Neural cell (in vitro differentiated cells): ENCODE measurements around the gene DPP10. TPM values are rescaled to one million over a fixed set of nuclear protein-coding genes. Genes with fewer than 3 reads are reported as not detected.

Experiments used
- H2AFZ ChIP-seq: fragments of 200-600, 300-800 bp; sonication (generic), shearing (Covaris generic); 2 replicates; pipeline ENCODE4 v1.6.0; 2014; ENCODE audit warnings: low read depth, mild to moderate bottlenecking, antibody characterized with exemption, low read length, moderate library complexity
- H3F3A ChIP-seq: fragments of 200-600 bp; shearing (Covaris generic); 2 replicates; pipeline ENCODE4 v1.6.1; 2016; ENCODE audit warnings: mild to moderate bottlenecking, moderate library complexity, mixed read lengths, antibody characterized with exemption, low read length; ENCODE audit not compliant: insufficient read depth, poor library complexity, severe bottlenecking
- H3K27ac ChIP-seq: fragments of 200-600, 300-800 bp; sonication (generic), shearing (Covaris generic); 2 replicates; pipeline ENCODE4 v1.5.1; 2014; ENCODE audit warnings: mild to moderate bottlenecking, low read length, moderate library complexity
- H3K27me3 ChIP-seq: fragments of 300-800, 200-600 bp; sonication (generic), shearing (Covaris generic); 2 replicates; pipeline ENCODE4 v1.6.0; 2014; ENCODE audit warnings: mild to moderate bottlenecking, low read depth, low read length, moderate library complexity; ENCODE audit not compliant: insufficient read depth
- H3K36me3 ChIP-seq: fragments of 300-800, 200-600 bp; sonication (generic), shearing (Covaris generic); 2 replicates; pipeline ENCODE4 v1.5.1; 2014; ENCODE audit warnings: mild to moderate bottlenecking, antibody characterized with exemption, low read length, moderate library complexity; ENCODE audit not compliant: insufficient read depth
- H3K4me2 ChIP-seq: fragments of 300-800, 200-600 bp; sonication (generic), shearing (Covaris generic); 2 replicates; pipeline ENCODE4 v1.6.0; 2014; ENCODE audit warnings: mild to moderate bottlenecking, low read length
- H3K4me3 ChIP-seq: fragments of 300-800, 200-600 bp; sonication (generic), shearing (Covaris generic); 2 replicates; pipeline ENCODE4 v1.5.1; 2014; ENCODE audit warnings: mild to moderate bottlenecking, low read length, moderate library complexity
- H3K79me2 ChIP-seq: fragments of 200-600 bp; shearing (Covaris generic); replicated peaks from 2 replicates; pipeline ENCODE4 v1.6.0; 2014; ENCODE audit warnings: mild to moderate bottlenecking, low read length, moderate library complexity; ENCODE audit not compliant: insufficient read depth
- H3K9ac ChIP-seq: fragments of 300-800, 200-600 bp; sonication (generic), shearing (Covaris generic); 2 replicates; pipeline ENCODE4 v1.6.1; 2016; ENCODE audit warnings: mild to moderate bottlenecking, low read length, mixed read lengths
- H3K9me2 ChIP-seq: fragments of 200-600 bp; shearing (Covaris generic); 2 replicates; pipeline ENCODE4 v1.6.1; 2016; ENCODE audit warnings: mild to moderate bottlenecking, low read length, mixed read lengths; ENCODE audit not compliant: insufficient read depth
- H3K9me3 ChIP-seq: fragments of 200-600, 300-800 bp; sonication (generic), shearing (Covaris generic); 2 replicates; pipeline ENCODE4 v1.6.1; 2016; ENCODE audit warnings: mild to moderate bottlenecking, mixed run types, low read length, moderate library complexity, mixed read lengths
- H4K20me1 ChIP-seq: fragments of 200-600 bp; shearing (Covaris generic); 2 replicates; pipeline ENCODE4 v1.6.1; 2016; ENCODE audit warnings: mild to moderate bottlenecking, mixed run types; ENCODE audit not compliant: insufficient read depth
- EP300 ChIP-seq: fragments of 450-650 bp; conservative IDR thresholded peaks from 2 replicates; pipeline ENCODE4 v1.6.1; 2014; ENCODE audit warnings: antibody characterized with exemption, mild to moderate bottlenecking, moderate library complexity; ENCODE audit not compliant: poor library complexity, severe bottlenecking
- EZH2 ChIP-seq: fragments of 200-600, 300-800 bp; shearing (Covaris generic), sonication (generic); IDR thresholded peaks from 2 replicates; pipeline ENCODE4 v1.6.1; 2014; ENCODE audit warnings: antibody characterized with exemption, low read length, borderline replicate concordance, mild to moderate bottlenecking; ENCODE audit not compliant: insufficient read depth, poor library complexity, severe bottlenecking
- MXI1 ChIP-seq: fragments of 450-650 bp; conservative IDR thresholded peaks from 2 replicates; pipeline ENCODE4 v1.6.1; 2014; ENCODE audit warnings: antibody characterized with exemption, mild to moderate bottlenecking; ENCODE audit not compliant: poor library complexity, severe bottlenecking
- POLR2AphosphoS5 ChIP-seq: IDR thresholded peaks from 2 replicates; pipeline ENCODE4 v1.6.1; 2012
- RAD21 ChIP-seq: fragments of 450-650 bp; conservative IDR thresholded peaks from 2 replicates; pipeline ENCODE4 v1.6.1; 2014; ENCODE audit warnings: antibody characterized with exemption, mild to moderate bottlenecking, moderate library complexity
- SMC3 ChIP-seq: fragments of 450-650 bp; conservative IDR thresholded peaks from 2 replicates; pipeline ENCODE4 v1.6.1; 2014; ENCODE audit warnings: antibody characterized with exemption, mild to moderate bottlenecking, moderate library complexity; ENCODE audit not compliant: poor library complexity
- TAF1 ChIP-seq: IDR thresholded peaks from 2 replicates; pipeline ENCODE4 v1.6.1; 2012; ENCODE audit warnings: low read depth
- polyA plus RNA-seq: library from polyadenylated mRNA; depleted of rRNA; stranded (reverse); fragments of >200 nt; gene quantifications from 2 replicates; pipeline ENCODE4 v1.2.3, GENCODE V29; 2014
- TF ChIP-seq, protein P1 (sequence below): fragments of 450-650 bp; IDR thresholded peaks from 2 replicates; pipeline ENCODE4 v1.5.1; 2014; ENCODE audit warnings: antibody characterized with exemption, mild to moderate bottlenecking, moderate library complexity; ENCODE audit not compliant: poor library complexity, severe bottlenecking
- TF ChIP-seq, protein P2 (sequence below): IDR thresholded peaks from 2 replicates; pipeline ENCODE4 v1.6.1; 2012; ENCODE audit warnings: borderline replicate concordance

Gene DPP10
- polyA plus RNA-seq, 1 donor from 2014 or later, result 13.9 TPM

DNA sequence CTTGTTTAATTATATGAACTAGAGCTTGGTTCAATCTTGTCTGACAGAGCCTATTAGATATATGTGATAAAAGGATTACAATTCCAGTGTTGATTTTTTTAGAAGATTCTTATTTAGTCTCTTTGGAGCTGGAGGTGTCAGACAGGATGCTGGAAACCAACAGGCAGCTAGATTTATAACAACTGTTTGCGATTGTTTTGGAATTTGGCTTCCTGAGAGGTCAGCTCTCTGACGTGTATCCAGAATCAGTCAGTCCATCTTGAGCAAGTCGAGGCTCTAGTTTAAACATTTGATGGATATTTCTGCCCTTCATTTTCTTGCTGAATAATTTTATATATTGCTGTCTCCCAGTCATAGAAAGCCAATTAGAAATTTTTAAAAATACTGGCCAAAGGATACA is 1062.9 kb downstream of the DPP10 start:
- TF ChIP-seq, protein P1, sequence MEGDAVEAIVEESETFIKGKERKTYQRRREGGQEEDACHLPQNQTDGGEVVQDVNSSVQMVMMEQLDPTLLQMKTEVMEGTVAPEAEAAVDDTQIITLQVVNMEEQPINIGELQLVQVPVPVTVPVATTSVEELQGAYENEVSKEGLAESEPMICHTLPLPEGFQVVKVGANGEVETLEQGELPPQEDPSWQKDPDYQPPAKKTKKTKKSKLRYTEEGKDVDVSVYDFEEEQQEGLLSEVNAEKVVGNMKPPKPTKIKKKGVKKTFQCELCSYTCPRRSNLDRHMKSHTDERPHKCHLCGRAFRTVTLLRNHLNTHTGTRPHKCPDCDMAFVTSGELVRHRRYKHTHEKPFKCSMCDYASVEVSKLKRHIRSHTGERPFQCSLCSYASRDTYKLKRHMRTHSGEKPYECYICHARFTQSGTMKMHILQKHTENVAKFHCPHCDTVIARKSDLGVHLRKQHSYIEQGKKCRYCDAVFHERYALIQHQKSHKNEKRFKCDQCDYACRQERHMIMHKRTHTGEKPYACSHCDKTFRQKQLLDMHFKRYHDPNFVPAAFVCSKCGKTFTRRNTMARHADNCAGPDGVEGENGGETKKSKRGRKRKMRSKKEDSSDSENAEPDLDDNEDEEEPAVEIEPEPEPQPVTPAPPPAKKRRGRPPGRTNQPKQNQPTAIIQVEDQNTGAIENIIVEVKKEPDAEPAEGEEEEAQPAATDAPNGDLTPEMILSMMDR, result no peak
- TF ChIP-seq EZH2 (no peak), RAD21 (no peak), SMC3 (no peak), MXI1 (no peak), EP300 (no peak), POLR2AphosphoS5 (no peak), TAF1 (no peak)
- TF ChIP-seq, protein P2, sequence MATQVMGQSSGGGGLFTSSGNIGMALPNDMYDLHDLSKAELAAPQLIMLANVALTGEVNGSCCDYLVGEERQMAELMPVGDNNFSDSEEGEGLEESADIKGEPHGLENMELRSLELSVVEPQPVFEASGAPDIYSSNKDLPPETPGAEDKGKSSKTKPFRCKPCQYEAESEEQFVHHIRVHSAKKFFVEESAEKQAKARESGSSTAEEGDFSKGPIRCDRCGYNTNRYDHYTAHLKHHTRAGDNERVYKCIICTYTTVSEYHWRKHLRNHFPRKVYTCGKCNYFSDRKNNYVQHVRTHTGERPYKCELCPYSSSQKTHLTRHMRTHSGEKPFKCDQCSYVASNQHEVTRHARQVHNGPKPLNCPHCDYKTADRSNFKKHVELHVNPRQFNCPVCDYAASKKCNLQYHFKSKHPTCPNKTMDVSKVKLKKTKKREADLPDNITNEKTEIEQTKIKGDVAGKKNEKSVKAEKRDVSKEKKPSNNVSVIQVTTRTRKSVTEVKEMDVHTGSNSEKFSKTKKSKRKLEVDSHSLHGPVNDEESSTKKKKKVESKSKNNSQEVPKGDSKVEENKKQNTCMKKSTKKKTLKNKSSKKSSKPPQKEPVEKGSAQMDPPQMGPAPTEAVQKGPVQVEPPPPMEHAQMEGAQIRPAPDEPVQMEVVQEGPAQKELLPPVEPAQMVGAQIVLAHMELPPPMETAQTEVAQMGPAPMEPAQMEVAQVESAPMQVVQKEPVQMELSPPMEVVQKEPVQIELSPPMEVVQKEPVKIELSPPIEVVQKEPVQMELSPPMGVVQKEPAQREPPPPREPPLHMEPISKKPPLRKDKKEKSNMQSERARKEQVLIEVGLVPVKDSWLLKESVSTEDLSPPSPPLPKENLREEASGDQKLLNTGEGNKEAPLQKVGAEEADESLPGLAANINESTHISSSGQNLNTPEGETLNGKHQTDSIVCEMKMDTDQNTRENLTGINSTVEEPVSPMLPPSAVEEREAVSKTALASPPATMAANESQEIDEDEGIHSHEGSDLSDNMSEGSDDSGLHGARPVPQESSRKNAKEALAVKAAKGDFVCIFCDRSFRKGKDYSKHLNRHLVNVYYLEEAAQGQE, result no peak
- Histone ChIP-seq H4K20me1 (no peaks in the 10 kb centered on the region), H3K4me3 (no peak overlapping the region), H3K27me3 (no peaks in the 10 kb centered on the region), H2AFZ (no peak overlapping the region), H3K36me3 (no peaks in the 10 kb centered on the region), H3K9me3 (no peaks in the 10 kb centered on the region), H3K9ac (no peak overlapping the region), H3K79me2 (no peaks in the 10 kb centered on the region), H3F3A (no peaks in the 10 kb centered on the region), H3K27ac (no peak overlapping the region), H3K9me2 (no peaks in the 10 kb centered on the region), H3K4me2 (no peak overlapping the region)

DNA sequence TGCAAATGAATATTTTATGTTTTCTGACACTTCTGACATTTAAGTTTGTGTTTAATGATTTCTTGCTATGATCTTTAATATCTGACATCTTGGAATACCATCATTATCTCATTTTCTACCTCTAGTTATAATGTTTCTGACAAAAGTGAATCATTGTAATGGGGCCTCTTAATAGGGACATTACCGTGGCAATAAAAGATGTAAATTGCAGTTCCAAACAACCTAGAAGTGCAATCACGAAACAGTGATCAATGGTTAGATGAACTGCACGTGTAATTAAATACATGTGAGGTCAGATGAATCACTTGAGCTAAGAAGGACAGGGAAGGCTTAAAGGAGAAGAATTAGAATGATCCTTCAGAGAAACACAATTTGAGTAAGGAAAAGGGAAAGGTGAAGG is 1078.3 kb downstream of the DPP10 start:
- Histone ChIP-seq H3K27me3 (no peaks in the 10 kb centered on the region), H4K20me1 (no peaks in the 10 kb centered on the region), H3K27ac (no peak overlapping the region), H3K36me3 (no peaks in the 10 kb centered on the region), H3K9me2 (no peaks in the 10 kb centered on the region), H3K9ac (no peak overlapping the region), H2AFZ (no peak overlapping the region), H3K79me2 (no peaks in the 10 kb centered on the region), H3K4me3 (no peak overlapping the region), H3K4me2 (no peak overlapping the region), H3F3A (no peaks in the 10 kb centered on the region), H3K9me3 (no peaks in the 10 kb centered on the region)
- TF ChIP-seq MXI1 (no peak), EP300 (peak; percentile 52), TAF1 (no peak), SMC3 (no peak)

DNA sequence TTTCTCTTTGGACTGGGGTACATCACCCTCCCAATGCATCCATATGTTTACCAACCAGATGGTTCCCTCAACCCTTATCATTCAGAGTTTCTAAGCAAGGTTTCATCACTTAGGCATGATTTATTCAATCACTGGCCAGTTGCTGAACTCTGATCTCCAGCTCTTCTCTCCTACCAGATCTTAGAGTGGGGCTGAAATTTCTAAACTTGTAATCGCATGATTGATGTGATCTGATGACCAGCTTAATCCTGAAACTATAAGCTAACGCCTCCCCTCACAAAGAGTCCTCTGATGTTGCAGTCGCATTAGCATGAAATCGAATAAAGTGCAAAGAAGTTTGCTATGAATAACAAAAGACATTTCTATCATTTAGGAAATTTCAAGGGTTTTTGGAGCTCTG is 1082.0 kb downstream of the DPP10 start:
- Histone ChIP-seq H2AFZ (no peak overlapping the region), H3K36me3 (no peaks in the 10 kb centered on the region), H3K79me2 (no peaks in the 10 kb centered on the region), H4K20me1 (no peaks in the 10 kb centered on the region), H3F3A (no peaks in the 10 kb centered on the region), H3K9ac (no peak overlapping the region), H3K9me2 (no peaks in the 10 kb centered on the region), H3K27me3 (no peaks in the 10 kb centered on the region), H3K9me3 (no peaks in the 10 kb centered on the region), H3K27ac (no peak overlapping the region), H3K4me2 (no peak overlapping the region), H3K4me3 (no peak overlapping the region)
- no peak for TF ChIP-seq MXI1
- no peak for TF ChIP-seq RAD21
- TF ChIP-seq EP300, result no peak
- TF ChIP-seq, protein P2, result no peak
- TF ChIP-seq, protein P1, result no peak
- no peak for TF ChIP-seq POLR2AphosphoS5
- TF ChIP-seq EZH2, result no peak
- no peak for TF ChIP-seq SMC3
- TF ChIP-seq TAF1, result no peak
